ENCODE data around the gene LDB1. TPM values are rescaled to one million over a fixed set of nuclear protein-coding genes. Genes with fewer than 3 reads are reported as not detected.

The LDB1 gene
- total RNA-seq, 1 donor from 2014 or later, result 160 TPM

GRCh38 chr10:102069071-102069470 lies 51.1 kb downstream of the LDB1 start:
- H3K36me3 Mint-ChIP-seq (ENCODE audit: low read depth, unreplicated experiment), result no peaks in the 10 kb centered on the region
- no peak overlapping the region for H3K4me3 Mint-ChIP-seq (ENCODE audit: unreplicated experiment)
- H3K4me1 Mint-ChIP-seq (ENCODE audit: unreplicated experiment), result peaks cover 13% of the 10 kb centered on the region
- TF ChIP-seq CTCF (IDR thresholded peaks at IDR 0.05; ENCODE audit: unreplicated experiment), result no peak
- no peak for DNase-seq (ENCODE audit: low spot score)
- peaks cover 7% of the 10 kb centered on the region for H3K27me3 Mint-ChIP-seq (ENCODE audit: unreplicated experiment)
- H3K27ac Mint-ChIP-seq (ENCODE audit: unreplicated experiment), result no peak overlapping the region
- no peaks in the 10 kb centered on the region for H3K9me3 Mint-ChIP-seq (ENCODE audit: unreplicated experiment)

GRCh38 chr10:102068216-102068615 lies 52.0 kb downstream of the LDB1 start:
- no peaks in the 10 kb centered on the region for H3K36me3 Mint-ChIP-seq (ENCODE audit: low read depth, unreplicated experiment)
- peaks cover 7% of the 10 kb centered on the region for H3K27me3 Mint-ChIP-seq (ENCODE audit: unreplicated experiment)
- H3K4me3 Mint-ChIP-seq (ENCODE audit: unreplicated experiment), result no peak overlapping the region
- no peak for DNase-seq (ENCODE audit: low spot score)
- no peak for TF ChIP-seq CTCF (IDR thresholded peaks at IDR 0.05; ENCODE audit: unreplicated experiment)
- peaks cover 14% of the 10 kb centered on the region for H3K4me1 Mint-ChIP-seq (ENCODE audit: unreplicated experiment)
- no peak overlapping the region for H3K27ac Mint-ChIP-seq (ENCODE audit: unreplicated experiment)
- H3K9me3 Mint-ChIP-seq (ENCODE audit: unreplicated experiment), result no peaks in the 10 kb centered on the region

- Mint-ChIP-seq H3K27ac (ENCODE audit: unreplicated experiment) (no peak overlapping the region), H3K9me3 (ENCODE audit: unreplicated experiment) (no peaks in the 10 kb centered on the region), H3K4me1 (ENCODE audit: unreplicated experiment) (peaks cover 14% of the 10 kb centered on the region), H3K36me3 (ENCODE audit: low read depth, unreplicated experiment) (no peaks in the 10 kb centered on the region), H3K27me3 (ENCODE audit: unreplicated experiment) (peaks cover 7% of the 10 kb centered on the region), H3K4me3 (ENCODE audit: unreplicated experiment) (peak overlapping the region; percentile 31)
- no peak for DNase-seq (ENCODE audit: low spot score)
- TF ChIP-seq CTCF (IDR thresholded peaks at IDR 0.05; ENCODE audit: unreplicated experiment), result no peak
Observed at GRCh38 chr10:102067091-102067916, 52.9 kb downstream of the LDB1 start.

- Mint-ChIP-seq H3K4me1 (ENCODE audit: unreplicated experiment) (peaks cover 14% of the 10 kb centered on the region), H3K36me3 (ENCODE audit: low read depth, unreplicated experiment) (no peaks in the 10 kb centered on the region), H3K4me3 (ENCODE audit: unreplicated experiment) (peak overlapping the region; percentile 92), H3K27me3 (ENCODE audit: unreplicated experiment) (peaks cover 7% of the 10 kb centered on the region), H3K9me3 (ENCODE audit: unreplicated experiment) (no peaks in the 10 kb centered on the region), H3K27ac (ENCODE audit: unreplicated experiment) (no peak overlapping the region)
- TF ChIP-seq CTCF (IDR thresholded peaks at IDR 0.05; ENCODE audit: unreplicated experiment), result no peak
- DNase-seq (ENCODE audit: low spot score), result no peak
Observed at GRCh38 chr10:102066399-102067088, 53.6 kb downstream of the LDB1 start.
